ENCODE data around the gene GRIA2.
"Not testable (repeated sequence)": the region's sequence is repeated elsewhere in the genome, so short reads cannot be mapped to it uniquely, and the experiment has no call there.

DNA sequence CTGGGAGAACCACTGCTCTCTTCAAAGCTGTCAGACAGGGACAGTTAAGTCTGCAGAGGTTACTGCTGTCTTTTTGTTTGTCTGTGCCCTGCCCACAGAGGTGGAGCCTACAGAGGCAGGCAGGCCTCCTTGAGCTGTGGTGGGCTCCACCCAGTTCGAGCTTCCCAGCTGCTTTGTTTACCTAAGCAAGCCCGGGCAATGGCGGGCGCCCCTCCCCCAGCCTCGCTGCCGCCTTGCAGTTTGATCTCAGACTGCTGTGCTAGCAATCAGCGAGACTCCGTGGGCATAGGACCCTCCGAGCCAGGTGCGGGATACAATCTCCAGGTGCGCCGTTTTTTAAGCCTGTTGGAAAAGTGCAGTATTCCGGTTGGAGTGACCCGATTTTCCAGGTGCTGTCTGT is 40.3 kb upstream of the GRIA2 start:
- TF ChIP-seq, protein P1, sequence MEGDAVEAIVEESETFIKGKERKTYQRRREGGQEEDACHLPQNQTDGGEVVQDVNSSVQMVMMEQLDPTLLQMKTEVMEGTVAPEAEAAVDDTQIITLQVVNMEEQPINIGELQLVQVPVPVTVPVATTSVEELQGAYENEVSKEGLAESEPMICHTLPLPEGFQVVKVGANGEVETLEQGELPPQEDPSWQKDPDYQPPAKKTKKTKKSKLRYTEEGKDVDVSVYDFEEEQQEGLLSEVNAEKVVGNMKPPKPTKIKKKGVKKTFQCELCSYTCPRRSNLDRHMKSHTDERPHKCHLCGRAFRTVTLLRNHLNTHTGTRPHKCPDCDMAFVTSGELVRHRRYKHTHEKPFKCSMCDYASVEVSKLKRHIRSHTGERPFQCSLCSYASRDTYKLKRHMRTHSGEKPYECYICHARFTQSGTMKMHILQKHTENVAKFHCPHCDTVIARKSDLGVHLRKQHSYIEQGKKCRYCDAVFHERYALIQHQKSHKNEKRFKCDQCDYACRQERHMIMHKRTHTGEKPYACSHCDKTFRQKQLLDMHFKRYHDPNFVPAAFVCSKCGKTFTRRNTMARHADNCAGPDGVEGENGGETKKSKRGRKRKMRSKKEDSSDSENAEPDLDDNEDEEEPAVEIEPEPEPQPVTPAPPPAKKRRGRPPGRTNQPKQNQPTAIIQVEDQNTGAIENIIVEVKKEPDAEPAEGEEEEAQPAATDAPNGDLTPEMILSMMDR (conservative IDR thresholded peaks at IDR 0.05) = not testable (repeated sequence)
- not testable (repeated sequence) for TF ChIP-seq EZH2 (IDR thresholded peaks at IDR 0.05; ENCODE audit: low read depth)
